Putamen (tissue), 1 donor: Measurements from ENCODE around the gene IGF1R.

Source experiments
- DNase-seq: peaks from one replicate; pipeline ENCODE4 v3.0.0-alpha.2; 2016; ENCODE audit warnings: low spot score

IGF1R gene

GRCh38 chr15:98826658-98827057, 178.3 kb downstream of the IGF1R start:
- no peak for DNase-seq

DNA sequence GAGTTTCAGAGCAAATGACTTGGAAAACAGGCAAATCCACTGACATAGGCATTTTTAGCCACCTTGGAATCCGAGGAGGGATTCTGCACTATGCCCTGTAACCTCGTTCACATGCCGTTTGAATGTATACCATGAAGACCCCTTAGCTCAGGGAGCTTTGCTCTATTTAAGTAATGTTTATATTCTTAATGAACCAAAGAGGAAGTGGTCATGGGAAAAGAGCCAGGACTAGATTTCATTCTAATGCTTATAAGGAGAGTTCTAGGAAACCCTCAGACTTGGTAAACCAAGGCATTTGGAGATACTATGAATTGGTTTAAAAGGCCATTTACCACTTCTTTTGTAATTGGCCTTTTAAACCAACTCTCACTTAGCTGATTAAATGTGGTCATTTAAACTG, 178.9 kb downstream of the IGF1R start:
- DNase-seq = no peak

DNA sequence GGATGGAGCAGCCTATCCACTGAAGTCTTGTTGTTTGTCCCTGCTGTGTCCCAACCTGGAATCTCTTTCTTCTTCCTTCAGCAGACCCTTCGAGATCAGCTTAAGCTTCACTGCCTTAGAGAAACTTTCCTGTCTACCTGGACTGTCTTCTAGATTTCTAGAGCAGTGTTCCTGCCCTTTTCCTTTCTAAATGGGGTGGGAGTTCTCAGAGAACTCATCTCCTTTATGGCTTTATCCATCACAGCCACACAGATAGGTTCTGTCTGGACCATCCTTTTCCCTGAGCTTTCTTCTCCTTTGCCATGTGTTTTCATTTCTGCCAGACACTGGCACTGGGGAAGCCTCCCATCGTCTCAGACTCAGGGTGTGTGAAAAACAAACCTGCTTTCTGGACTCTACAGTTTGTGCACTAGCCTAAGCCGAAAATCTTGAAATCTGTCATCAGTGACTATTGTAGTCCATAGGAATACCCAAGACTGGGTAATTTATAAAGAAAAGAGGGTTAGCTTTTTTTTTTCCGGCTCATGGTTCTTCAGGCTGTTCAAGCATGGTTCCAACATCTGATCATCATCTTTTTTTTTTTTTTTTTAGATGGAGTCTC, 181.8 kb downstream of the IGF1R start:
- no peak for DNase-seq

DNA sequence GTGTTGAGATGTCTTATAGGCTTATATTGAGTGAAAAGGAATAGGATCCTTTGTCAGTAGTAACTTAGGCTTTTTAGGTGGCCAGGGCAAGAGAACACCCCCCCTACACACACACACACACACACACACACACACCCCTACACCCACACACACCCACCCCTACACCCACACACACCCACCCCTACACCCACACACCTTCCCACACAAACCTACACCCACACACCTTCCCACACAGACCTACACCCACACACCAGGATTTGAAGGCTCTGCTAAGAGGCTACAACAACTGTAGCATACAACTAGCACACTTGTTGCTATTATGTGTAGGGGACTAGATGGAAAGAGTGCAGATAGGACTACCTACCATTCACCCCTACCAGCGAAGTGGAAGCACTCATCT, 186.6 kb downstream of the IGF1R start:
- no peak for DNase-seq

- no peak for DNase-seq
Measured at GRCh38 chr15:98835876-98836275, 187.5 kb downstream of the IGF1R start.

DNA sequence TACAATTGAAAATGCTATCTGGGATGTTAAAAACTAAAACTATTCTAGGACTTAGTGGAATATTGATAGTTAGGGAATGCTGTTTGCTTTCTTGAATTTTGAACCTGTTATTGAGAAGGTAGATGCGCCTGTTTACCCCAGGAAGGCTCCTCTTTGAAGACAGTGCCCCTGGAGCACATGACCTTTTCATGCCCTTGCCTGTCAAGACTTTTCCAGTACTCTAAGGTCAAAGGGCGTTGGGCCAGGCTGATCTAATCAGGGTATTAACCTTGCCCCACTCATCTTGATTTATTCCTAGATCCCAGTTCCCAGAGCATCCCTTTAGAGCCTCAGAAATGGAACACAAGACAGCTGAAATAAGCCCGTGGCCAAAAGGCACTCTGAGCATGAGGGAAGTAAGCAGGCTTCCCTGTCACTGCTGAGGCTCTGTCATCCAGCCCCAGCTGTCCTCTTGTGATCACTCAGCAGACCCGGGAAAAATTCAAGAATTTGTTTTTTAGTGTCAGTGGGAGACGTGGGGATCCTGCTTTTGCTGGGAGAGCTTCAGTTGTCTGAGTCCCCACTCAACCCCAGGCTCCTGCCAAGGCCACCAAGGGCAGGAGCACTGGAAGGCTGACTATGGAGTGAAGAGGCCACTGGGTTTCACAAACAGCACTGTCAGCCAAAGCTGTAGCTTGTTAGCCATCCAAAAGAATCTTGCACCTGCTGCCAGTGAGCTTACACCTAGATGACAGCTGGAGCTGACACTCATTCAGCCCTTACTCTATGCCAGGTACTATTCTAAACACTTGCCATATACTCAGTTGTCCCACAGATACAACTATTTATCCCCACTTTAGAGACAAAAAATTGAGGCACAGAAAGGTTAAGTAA, 190.3 kb downstream of the IGF1R start:
- no peak for DNase-seq

GRCh38 chr15:98840053-98840452, 191.7 kb downstream of the IGF1R start:
- no peak for DNase-seq

DNA sequence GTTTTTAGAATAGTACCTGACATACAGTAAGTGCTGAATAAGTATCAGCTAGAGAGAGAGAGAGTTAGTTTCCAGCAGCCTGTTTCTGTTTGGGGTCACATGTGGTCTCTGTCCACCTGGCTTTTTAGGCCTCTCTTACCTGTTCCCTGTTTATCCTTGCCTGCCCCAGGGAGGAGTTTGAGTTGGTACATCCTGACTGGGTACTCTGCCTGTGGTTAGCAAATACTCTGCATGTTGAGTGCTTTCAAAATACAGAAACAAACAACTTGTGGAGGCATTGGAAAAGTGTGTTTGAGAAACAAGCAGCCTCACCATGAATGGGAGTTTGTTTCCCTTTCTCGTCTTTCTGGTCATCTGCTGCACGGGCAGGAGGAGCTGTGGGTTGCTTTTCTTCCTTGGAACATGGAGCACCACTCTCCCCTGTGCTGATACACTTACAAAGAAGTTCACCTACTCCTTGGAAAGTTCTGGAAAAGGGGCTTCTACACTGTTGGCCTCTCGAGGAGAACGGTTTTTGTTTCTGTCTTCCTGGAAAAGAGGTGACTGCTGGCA, 193.2 kb downstream of the IGF1R start:
- DNase-seq = no peak

- DNase-seq = no peak
Measured at GRCh38 chr15:98842192-98842972, 194.0 kb downstream of the IGF1R start.

DNA sequence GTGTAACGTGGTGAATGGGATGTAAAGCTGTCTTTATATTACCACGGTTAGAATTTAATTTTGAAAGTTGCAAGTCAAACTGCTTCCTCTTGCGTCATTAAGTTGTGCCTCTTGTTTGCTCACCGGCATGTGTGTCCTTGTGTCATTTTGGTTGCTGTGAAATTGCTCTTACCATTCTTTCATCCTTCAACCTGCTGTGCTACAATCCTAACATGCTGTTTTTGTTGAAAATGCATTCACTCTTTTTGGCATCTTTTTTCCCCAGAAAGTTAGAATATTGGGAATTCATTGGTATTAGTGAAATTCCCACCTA, 194.6 kb downstream of the IGF1R start:
- no peak for DNase-seq

DNA sequence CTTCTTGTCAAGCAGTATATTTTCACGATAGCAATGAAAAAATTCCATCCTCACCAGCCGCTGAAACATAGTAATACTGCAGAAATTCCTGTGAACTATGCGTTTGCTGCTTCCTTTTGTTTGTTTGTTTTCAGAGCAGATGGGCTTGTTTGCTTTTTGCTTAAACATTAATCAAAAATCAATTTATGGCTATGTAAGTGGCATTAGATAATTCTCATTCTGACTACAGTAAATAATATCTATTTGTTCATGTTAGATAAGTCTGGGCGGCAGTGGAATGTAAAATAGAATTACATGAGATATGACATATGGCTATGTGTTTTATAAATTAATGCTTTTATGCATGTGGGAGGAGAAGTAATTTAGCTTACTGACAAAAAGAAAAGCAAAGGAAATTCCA, 195.5 kb downstream of the IGF1R start:
- no peak for DNase-seq

- no peak for DNase-seq
Measured at GRCh38 chr15:98844261-98844660, 195.9 kb downstream of the IGF1R start.

GRCh38 chr15:98845138-98845884, 197.0 kb downstream of the IGF1R start:
- DNase-seq = peak; percentile 25

GRCh38 chr15:98850961-98851572, 202.7 kb downstream of the IGF1R start:
- peak; percentile 84 for DNase-seq

GRCh38 chr15:98853161-98853560, 204.8 kb downstream of the IGF1R start:
- DNase-seq = peak; percentile 94

DNA sequence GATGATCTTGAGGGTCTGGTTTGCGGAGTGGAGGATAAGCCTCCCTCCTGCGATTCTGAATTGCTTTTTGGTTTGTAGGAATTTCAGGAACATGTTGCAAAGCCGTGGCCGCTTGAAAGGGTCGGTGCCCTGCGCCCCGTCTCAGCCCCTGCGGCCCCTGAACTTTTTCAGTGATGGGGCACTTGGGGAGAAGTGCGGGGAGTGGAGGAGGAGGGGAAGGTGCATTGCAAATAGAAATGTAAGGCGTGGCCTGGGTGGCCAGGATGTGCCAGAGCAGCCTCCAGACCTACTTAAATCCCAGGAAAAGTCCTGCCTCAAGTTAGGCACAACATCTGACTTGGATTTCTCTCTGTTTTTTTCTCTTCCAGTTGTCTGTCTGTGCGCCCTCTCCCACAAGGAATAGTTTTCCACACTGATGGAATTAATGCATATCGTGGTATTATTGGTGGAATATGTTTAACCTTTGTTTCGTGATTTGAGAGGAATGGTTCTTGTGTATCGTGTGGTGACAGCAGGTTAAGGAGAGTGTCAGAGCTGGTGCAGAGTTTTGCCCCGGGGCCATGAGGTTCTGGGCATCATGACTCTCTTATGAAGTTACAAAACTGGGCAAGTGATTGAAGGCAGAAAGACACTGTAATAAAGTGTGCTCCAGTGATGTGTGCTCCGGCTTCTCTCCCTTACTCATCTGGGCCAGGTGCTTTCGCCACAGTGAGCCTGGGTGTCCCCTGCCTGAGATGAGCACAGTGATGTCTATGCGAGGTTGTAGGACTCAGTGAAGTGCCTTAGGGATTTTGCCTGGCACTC, 205.5 kb downstream of the IGF1R start:
- DNase-seq = peak; percentile 21

DNA sequence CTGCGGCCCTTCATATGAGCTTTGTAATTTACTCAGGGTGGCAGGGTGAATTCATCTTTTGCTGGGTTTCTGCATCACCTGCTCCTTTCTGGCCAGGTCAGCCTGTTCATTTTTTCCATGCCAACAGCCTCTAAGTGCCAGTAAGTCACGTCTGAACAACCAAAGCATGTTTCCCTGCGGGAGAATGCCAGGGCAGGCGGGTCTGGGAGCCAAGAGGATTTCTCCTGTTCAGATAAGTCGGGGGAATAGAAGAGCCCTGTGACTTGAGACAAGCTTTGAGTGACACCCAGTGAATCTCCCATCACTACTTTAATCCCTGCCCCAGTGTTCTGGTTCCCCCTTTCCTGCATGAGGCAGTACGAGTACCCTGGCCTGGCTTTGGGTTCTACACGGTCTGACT, 206.2 kb downstream of the IGF1R start:
- no peak for DNase-seq

- DNase-seq = no peak
Measured at GRCh38 chr15:98855067-98855814, 206.9 kb downstream of the IGF1R start.

DNA sequence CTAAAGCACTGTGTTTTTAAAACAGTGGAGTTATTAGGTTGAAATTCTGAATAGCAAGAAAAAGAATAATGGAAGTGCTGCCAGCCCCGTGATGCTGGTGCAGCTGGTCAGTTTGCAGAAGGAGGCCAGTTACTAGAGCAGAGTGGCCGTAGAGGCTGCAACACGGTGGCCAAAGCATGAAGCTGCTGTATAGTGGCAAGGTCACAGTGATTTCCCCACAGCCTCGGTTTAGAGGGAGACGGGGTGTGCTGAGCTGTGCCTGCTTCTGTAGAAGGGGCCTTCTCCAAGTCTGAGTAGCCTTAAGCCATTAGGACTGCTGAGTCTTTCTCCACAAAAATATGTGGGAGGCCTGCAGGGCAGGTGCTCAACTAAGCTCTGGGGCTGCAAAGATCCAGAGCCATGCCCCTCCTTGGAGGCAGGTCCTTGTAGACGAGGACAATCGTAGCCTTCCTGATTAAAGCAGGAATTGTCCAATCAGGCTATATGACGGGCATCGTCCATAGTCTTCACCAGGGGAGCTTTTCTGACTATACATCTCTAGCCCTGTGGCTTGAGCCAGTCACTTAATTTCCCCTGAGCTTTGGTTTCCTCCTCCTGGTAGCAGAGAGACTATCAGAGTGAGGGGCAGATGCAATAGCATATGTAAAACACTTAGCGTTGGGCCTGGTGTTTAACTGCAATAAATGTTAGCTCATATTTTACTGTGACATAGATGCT, 207.6 kb downstream of the IGF1R start:
- no peak for DNase-seq
